GM18511 (cell line): ENCODE results near the gene PSMB5.
"Not testable (repeated sequence)": the region's sequence is repeated elsewhere in the genome, so short reads cannot be mapped to it uniquely, and the experiment has no call there.

ENCODE experiments used
- ATAC-seq: cut with Tn5 transposase; IDR thresholded peaks from one replicate; pipeline ENCODE4 v1.9.1; 2021; ENCODE audit warnings: mild to moderate bottlenecking, moderate library complexity; ENCODE audit not compliant: unreplicated experiment

Gene PSMB5

DNA sequence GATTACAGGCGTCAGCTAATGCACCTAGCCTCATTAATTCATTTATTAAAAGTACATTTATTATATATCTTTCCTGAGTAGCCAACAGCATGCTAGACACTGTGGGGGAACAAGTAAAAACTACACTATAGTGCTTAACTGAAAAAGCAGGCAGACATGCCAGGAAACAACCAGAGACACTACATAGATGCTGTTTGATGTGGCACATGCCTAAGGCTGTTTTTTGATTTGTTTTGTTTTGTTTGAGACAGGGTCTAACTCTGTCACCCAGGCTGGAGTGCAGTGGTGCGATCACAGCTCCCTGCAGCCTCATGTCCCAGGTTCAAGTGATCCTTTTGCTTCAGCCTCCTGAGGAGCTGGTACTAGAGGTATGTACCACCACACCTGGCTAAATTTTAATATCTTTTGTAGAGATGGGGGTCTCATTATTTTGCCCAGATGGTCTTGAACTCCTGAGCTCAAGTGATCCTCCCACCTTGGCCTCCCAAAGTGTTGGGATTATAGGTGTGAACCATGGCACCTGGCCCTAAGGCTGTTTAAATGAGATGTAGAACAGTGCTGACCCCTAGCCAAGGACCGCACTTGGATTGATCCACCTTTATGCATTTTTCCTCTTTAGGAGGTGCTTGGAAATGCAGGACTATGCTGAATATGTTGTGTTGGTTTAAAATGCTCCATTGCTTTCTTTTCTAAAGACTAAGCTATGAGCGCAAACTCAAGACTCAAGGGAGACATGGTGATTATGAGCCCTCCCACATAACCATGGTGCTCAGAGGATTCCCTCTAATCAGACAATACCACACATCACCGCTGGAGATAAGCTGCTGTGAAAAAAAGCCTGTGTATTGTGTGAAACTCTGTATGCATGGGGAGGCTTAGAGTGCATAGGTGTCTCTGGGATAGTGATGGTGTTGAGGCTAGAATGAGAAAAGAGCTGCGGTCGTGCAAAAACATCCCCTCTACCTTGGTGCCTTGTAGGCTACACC, 14.3 kb downstream of the PSMB5 start:
- ATAC-seq = no peak

DNA sequence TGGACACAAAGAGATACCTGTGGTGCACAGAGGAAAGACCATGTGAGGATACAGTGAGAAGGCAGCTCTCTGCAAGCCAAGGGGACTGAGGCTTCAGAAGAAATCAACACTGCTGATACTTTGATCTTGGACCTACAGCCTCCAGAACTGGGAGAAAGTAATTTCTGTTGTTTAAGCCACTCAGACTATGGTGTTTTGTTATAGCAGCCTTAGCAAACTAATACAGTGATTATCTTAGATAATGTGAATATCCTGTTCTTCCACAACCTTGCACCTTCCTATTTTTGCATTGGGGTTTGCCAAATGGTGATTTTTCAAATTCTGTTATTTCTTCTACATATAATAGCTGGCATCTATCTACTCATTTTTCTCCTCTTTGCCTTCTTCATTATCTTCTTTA, 16.6 kb downstream of the PSMB5 start:
- ATAC-seq = no peak

DNA sequence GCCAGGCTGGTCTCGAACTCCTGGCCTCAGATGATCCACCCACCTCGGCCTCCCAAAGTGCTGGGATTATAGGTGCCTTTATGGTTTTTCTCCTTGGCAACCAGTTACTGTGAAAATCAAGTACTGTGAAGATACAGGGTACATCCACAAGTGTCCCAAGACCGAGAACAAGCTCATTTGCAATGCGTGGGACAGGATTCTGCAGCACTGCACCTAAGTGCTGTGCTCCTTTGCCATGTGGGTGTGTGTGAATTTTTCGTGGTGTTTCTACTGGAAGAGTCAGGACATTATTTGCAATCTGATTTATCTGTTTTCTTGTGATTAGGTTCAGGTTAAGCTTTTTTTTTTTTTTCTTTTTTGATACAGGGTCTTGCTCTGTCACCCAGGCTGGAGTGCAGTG, 17.6 kb downstream of the PSMB5 start:
- ATAC-seq = no peak

DNA sequence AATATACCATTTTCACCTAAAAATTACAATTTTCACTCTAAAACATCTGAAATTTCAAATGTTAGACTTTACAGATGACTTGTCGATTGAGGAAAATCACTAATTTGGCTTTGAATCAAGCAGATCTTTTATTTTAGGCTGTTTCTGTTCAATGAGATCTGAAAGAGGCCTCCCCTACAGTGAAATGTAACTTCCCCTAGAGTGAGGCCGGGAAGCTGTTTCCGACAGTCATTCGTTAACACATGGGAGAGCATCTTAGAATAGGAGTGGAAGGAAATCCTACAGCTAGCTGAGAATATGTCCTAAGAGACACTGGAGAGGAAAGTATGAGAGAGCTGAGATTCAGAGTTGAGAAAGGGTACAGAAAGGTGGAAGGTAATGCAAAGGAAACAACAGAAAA, 19.1 kb downstream of the PSMB5 start:
- ATAC-seq = no peak

DNA sequence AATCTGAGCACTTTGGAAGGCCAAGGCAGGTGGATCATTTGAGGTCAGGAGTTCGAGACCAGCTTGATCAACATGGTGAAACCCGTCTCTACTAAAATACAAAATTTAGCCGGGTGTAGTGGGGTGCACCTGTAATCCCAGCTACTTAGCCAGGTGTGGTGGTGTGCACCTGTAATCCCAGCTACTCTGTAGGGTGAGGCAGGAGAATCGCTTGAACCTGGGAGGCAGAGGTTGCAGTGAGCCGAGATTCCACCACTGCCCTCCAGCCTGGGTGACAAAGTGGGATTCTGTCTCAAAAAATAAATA, 21.0 kb downstream of the PSMB5 start:
- not testable (repeated sequence) for ATAC-seq

DNA sequence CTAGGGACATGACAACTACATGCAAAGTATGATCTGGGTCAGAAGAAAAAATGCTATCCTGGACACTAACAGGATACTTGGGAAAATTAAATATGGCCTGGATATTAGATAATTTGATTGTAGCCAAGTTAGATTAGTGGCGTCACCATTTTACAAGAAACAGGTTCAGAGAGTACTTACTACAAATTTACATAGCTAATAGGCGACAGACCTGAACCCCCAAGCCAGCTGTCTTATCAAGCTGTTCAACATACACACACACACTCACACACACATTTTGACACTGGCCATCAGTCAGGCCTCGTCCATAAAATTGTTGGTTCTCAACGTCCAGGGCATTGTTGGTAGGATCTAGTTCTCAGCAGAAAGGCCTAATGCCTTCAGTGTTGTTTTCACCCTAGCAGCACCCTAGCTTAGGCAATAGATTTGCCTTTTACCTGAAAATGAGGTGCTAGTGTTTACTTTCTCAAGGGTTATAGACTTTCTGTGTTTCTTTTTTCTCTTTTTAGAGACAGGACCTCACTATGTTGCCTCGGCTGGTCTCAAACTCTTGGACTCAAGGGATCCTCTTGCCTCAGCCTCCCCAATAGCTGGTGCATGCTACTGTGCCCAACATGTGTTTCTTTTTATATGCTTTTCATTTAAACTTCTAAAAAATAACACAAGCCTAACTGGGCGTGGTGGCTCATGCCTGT, 21.5 kb downstream of the PSMB5 start:
- ATAC-seq = no peak

DNA sequence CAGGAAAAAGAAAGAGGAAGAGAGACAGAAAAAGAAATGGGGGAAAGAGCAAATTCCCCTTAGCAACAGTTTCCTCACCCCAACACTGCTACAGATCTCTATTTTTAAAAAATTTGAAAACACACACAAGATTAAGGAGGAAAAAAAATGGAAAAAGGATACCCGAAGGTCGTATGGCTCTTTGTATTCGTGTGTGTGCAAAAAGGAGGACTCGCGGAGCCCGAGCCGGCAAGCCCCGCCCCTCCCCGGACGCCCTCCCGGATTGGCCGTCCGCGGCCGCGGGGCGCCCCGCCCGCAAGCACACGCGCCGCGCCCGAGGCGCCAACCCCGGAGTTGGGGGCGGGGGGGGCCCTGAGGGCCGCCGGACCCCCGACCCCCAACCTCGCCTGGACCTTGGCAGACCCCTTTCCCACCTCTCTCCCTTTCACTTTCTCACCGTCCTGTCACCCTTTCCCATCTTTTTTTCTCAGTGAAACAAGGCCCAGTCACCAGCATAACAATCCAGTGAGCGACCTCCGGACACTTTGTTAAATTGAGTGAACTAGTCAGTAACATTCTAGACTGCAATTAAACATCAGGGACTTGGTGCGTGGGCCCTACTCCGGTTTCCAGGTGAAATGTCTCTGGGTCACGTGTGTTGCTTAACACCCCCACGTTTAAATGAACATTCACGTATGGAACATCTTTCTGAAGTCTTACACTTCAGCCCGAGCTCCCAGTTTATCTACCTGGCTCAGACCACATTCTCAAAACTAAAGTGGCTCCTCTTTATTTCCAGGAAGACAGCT, 24.6 kb downstream of the PSMB5 start, which contains the start of gene C14orf93:
TSS of gene C14orf93 (minus strand) at position 205 of the 788 bp plus-strand sequence. CDS start 11,120 bp downstream, outside the sequence.
- ATAC-seq = no peak

DNA sequence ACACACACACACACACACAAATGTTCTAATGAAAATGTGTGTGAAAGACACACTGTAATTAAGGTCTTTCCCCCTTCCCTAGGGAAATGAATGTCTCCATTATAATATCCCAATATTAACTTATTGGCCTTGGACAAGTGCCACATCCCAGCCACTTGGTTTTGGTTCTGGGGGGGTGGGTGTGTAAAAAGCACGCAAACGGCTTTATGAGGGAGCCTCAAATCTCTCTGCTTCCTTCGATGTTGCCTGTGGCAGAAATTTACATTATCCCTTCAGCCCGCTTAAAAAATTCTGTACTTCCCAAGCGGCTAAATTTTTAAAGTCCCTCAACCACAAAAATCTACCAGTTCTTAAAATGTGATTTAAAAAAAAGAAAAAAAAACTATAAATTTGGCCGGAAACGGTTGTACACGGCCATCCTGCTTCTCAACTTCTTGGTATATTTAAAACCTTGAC, 25.2 kb downstream of the PSMB5 start:
- ATAC-seq = no peak

DNA sequence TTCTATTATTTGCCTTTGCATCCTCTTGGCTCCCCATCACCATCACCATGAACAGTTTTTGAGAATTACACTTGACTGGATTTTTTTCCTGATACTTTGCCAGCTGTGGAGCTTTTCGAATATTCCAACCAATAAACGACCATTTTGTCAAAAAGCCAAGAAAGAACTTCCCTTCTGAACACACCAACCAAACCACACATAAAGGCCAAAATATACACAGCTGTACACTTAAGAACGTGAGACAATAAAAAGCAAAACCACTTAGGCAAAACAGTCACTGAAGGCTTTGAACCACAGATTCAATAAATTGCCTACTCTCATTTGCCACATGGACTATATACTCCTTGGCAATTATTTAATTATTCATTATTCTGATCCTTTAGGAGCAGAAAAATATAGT, 25.9 kb downstream of the PSMB5 start:
- ATAC-seq = no peak

DNA sequence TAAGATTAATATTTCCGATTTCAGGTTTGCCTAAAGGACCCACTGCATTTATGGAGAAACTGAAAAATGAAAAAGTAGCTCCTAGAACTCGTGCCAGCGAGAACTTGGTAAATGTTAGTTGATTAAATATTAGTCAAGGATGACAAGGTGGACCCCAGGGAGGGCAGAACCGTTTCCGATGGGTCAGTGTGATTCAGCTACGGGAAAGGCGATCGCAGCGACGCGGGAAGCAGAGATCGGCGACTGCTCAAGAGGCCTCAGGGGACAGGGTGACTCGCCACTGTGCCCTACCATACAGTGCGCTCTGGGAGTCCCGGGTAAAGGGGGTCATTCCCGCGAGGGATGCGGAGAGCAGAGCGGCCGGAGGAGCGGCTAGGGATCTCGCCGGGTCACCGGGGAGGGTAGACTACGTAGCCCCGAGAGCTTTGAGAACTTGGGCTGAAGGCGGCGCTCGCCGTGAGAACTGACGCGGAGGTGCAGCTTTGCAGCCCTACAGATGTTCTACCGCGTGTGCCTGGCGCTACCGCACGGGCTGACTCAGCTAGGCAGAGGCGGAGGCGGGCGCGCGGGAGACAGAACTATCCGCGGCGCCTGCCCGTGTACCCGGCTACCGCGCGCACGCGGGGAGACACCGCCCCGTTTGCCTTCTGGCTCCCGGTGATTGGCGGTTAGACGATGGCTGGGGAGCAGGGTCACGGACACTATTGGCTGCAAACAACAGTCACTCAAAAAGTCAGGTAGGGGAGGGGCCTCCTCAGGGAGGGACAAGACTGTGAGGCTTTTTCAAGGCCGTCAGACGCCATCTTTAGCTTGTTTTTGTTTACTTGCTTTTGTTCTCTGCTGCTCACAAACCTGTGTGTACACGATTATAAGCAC, 27.9 kb downstream of the PSMB5 start:
- peak; percentile 97 for ATAC-seq

DNA sequence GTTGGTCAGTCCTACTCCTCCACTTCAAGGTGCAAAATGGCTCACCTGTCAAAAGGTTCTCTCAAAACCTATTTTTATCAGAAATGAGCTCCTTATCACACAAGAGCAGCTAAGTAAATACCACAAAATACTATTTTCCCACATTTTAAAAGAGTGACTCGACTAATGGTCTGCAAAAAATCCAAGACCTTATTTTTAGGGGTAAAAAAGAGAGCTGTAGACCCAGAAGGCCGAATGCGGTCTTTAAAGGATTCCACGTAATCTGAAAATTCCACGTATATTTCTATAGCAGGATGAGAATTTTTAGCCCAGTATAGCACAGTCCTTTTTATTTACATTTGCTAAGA, 28.5 kb downstream of the PSMB5 start:
- no peak for ATAC-seq

DNA sequence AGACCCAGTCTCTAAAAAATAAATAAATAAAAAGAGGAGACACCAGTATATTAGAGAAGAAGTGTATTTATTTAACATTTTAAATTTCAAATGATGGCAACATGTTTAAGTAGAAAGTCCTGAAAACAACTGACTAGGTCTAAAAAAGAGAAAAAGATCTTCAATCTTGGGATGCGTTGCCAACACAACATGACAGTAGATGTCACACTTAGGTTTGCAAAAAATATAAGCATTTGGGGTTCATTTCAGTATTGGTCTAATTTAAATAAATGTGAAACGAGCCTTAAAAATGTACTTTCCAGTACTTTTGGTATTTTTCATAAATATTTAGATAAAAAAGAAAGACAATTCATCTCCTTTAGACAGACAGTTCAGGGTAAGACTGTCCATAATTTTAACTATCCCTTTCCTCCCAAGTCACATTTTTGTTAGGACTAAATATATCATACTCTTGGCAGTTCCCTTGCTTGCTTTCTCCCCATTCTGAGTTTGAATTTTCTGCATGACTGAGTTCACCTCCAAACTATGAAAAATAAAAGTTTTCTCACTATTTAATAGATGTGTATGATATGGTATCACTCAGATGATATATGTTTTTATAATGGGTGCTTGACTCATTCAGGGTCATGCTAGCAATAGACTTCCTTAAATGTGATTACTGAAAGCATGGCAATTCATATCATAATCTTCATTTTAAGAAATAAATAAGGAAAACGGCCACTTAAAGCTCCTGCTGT, 29.1 kb downstream of the PSMB5 start:
- ATAC-seq = no peak

DNA sequence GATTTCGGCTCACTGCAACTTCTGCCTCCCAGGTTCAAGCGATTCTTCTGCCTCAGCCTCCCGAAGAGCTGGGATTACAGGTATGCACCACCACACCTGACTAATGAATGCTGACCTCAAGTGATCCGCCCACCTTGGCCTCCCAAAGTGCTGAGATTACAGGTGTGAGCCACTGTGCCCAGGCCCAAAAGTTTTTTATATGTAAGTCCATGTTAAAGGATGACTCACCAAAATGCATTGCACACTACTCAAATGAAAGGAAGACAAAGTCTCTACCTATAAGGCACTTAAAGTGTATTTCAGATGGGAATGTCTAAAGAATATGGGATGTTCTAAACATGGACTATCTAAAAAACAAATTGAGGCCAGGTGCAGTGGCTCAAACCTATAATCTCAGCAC, 30.4 kb downstream of the PSMB5 start:
- ATAC-seq = not testable (repeated sequence)

DNA sequence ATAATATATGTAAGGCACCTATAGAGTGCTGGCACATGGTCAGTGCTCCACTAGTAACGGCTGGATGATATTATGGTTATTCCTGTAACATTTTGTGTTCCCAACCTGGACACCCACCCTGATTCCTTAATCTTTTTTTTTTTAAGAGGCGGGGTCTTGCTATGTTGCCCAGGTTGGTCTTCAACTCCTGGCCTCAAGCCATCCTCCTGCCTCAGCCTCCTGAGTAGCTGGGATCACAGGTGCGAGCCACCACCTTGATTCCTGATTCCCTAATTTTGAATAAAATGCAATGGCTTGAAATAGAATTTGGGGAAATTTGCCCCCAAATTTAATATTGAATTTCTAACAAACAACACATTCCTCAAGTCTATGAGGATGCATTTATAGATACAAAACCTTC, 32.1 kb downstream of the PSMB5 start:
- ATAC-seq = no peak

DNA sequence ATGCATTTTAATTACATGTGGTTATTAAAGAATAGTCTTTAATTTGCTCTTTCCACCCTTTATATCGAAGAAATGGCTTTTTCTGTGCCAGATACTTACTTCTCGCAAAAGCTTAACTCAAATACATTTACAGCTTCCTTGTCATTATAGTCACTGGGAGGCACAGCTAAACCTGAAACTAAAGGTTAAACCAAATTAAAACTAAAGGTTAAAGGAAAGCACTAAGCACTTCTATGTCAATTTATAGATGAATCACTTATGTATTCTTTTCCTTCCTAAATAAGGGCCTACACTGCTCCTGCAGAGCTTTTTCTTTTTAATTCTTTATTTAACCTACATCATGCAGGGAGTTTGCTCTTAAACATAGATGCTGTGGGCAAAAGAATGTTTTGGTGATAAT, 33.8 kb downstream of the PSMB5 start:
- ATAC-seq = no peak

DNA sequence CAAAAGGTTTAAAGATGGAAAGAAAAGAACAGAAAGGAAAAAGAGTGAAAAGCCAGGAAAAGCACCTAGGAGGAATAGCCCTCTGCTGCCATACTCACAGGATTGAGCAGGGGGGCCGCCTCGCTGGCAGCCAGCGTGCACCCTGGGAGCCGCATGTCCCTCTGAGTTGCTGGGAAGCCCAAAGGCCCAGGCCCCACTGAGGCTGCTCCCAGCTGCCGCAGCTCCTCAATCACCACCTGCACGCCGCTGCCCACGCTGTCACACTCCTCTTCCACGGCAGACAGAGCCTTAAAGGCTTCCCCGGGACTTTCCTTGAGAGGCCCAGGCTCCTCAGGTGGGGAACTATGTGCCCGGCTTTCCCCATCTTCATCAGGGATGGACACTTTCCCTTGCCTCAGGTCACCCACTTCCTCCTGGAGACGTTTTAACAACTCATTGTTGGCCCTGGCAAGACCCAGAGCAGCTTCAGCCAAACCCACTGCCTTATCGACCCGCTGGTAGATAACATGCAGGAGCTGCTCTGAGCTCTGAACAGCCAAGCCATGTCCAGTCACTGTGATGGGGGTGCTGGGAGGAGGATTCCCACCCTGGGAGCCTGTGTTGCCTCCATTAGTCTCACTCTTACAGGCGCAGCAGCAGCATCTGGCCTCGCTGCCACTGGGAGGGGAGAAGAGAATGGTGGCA, 36.2 kb downstream of the PSMB5 start:
- no peak for ATAC-seq

DNA sequence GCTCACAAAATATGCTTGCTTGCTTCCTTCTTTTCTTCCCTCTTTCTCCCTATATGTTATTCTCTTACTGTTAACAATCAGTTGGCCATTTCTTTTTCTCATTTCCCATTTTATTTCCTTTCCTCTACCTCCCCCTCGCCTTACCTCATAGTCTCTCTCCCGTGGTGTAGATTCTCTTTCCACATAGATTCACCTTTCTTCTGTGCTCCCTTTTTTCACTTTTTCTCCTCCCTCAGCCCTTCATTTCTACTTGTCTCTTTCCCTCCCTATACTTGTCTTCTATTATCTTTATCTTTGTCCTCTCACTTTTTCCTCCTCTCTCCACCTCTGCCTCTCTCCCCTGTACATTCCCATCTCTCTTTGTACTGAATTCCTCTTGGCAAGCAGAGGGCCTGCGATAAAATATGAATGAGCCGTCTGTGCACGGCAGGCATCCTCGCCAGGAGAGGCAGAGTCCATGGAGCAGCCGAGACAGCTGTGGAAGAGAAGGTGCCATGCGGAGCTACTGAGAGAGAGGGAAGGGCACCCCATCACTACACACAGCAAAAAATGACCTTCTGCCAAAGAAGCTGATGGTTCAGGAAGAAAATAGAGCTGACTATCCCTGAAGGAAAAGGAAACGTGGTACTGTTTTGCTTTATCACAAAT, 36.9 kb downstream of the PSMB5 start:
- ATAC-seq = no peak

DNA sequence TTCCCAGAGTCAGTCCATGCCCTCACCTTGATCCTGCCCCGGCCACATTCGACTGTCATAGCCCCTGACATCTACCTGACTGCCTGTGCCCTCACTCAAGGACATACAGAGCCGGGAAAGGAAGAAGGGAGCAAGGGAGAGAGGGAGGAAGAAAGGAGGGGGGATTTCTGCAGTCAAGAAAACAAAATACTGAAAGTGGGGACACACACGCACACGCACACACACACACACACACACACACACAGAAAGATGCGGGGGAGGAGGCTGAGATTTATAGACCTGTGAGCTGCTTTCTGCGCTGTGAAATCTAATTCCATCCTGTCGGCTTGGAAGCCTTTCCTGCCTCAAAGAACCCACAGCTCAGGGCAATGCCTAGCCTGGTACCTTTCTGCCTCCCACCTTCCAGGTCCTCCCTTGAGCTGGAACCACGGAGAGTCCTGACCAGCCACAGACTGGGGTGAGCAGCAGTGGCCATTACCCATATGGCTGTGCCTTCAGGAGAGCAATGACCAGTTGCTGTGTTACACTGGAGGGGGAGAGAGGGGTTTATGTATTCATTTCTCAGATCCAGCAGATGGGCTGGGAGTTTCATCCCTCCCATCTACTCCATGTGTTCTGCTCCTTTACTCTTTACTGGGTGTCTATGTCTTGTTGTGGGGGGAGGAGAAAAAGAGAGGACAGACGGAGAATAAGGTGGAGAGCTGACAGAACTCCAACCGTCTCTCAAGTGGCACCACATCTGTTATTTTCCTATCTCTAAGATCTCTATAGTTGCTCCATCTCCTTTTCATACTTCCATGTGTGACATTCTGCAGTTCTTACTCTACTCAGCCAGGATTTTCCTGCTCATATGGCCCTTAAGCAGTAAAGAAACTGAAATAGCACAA, 37.7 kb downstream of the PSMB5 start:
- no peak for ATAC-seq
